ENCODE data around the gene DACH1.

The DACH1 gene

GRCh38 chr13:71590654-71591148, 276.3 kb downstream of the DACH1 start:
- H3K4me3 Mint-ChIP-seq = no peak overlapping the region
- no peak overlapping the region for H3K27ac Mint-ChIP-seq
- ATAC-seq (ENCODE audit: low read depth) = no peak
- H3K4me1 Mint-ChIP-seq = no peaks in the 10 kb centered on the region
- DNase-seq (ENCODE audit: low spot score in 2 of 2) = no peak
- no peaks in the 10 kb centered on the region for H3K9me3 Mint-ChIP-seq
- H3K27me3 Mint-ChIP-seq = no peaks in the 10 kb centered on the region
- no peaks in the 10 kb centered on the region for H3K36me3 Mint-ChIP-seq

GRCh38 chr13:71589032-71589431, 278.0 kb downstream of the DACH1 start:
- H3K27ac Mint-ChIP-seq = no peak overlapping the region
- peaks cover 1% of the 10 kb centered on the region for H3K9me3 Mint-ChIP-seq
- no peaks in the 10 kb centered on the region for H3K27me3 Mint-ChIP-seq
- H3K4me1 Mint-ChIP-seq = no peaks in the 10 kb centered on the region
- ATAC-seq (ENCODE audit: low read depth) = no peak
- H3K4me3 Mint-ChIP-seq = no peak overlapping the region
- H3K36me3 Mint-ChIP-seq = no peaks in the 10 kb centered on the region
- no peak for DNase-seq (ENCODE audit: low spot score in 2 of 2)

GRCh38 chr13:71587817-71588216, 279.2 kb downstream of the DACH1 start:
- ATAC-seq (ENCODE audit: low read depth) (no peak), DNase-seq (ENCODE audit: low spot score in 2 of 2) (no peak)
- Mint-ChIP-seq H3K4me3 (no peak overlapping the region), H3K27me3 (no peaks in the 10 kb centered on the region), H3K4me1 (no peaks in the 10 kb centered on the region), H3K27ac (no peak overlapping the region), H3K9me3 (peaks cover 1% of the 10 kb centered on the region), H3K36me3 (no peaks in the 10 kb centered on the region)

- Mint-ChIP-seq H3K9me3 (peaks cover 1% of the 10 kb centered on the region), H3K4me3 (no peak overlapping the region), H3K27ac (no peak overlapping the region), H3K36me3 (no peaks in the 10 kb centered on the region), H3K4me1 (no peaks in the 10 kb centered on the region), H3K27me3 (no peaks in the 10 kb centered on the region)
- DNase-seq (ENCODE audit: low spot score in 2 of 2) (no peak), ATAC-seq (ENCODE audit: low read depth) (no peak)
Measured at GRCh38 chr13:71587193-71587592, 279.8 kb downstream of the DACH1 start.

- Mint-ChIP-seq H3K27ac (no peak overlapping the region), H3K36me3 (no peaks in the 10 kb centered on the region), H3K4me1 (no peaks in the 10 kb centered on the region), H3K4me3 (no peak overlapping the region), H3K27me3 (no peaks in the 10 kb centered on the region), H3K9me3 (peaks cover 3% of the 10 kb centered on the region)
- no peak for ATAC-seq (ENCODE audit: low read depth)
- DNase-seq (ENCODE audit: low spot score in 2 of 2) = no peak
Measured at GRCh38 chr13:71583581-71583980, 283.4 kb downstream of the DACH1 start.

- Mint-ChIP-seq H3K4me1 (no peaks in the 10 kb centered on the region), H3K27ac (no peak overlapping the region), H3K4me3 (no peak overlapping the region), H3K36me3 (no peaks in the 10 kb centered on the region), H3K9me3 (peaks cover 3% of the 10 kb centered on the region), H3K27me3 (no peaks in the 10 kb centered on the region)
- ATAC-seq (ENCODE audit: low read depth) (no peak), DNase-seq (ENCODE audit: low spot score in 2 of 2) (no peak)
Measured at GRCh38 chr13:71580614-71581013, 286.4 kb downstream of the DACH1 start.

- ATAC-seq (ENCODE audit: low read depth) (no peak), DNase-seq (ENCODE audit: low spot score in 2 of 2) (no peak)
- H3K4me3 Mint-ChIP-seq = no peak overlapping the region
- H3K4me1 Mint-ChIP-seq = no peaks in the 10 kb centered on the region
- no peak overlapping the region for H3K27ac Mint-ChIP-seq
- no peaks in the 10 kb centered on the region for H3K36me3 Mint-ChIP-seq
- no peaks in the 10 kb centered on the region for H3K27me3 Mint-ChIP-seq
- peaks cover 2% of the 10 kb centered on the region for H3K9me3 Mint-ChIP-seq
Measured at GRCh38 chr13:71578048-71578447, 289.0 kb downstream of the DACH1 start.

GRCh38 chr13:71577127-71577526, 289.9 kb downstream of the DACH1 start:
- Mint-ChIP-seq H3K27me3 (no peaks in the 10 kb centered on the region), H3K36me3 (no peaks in the 10 kb centered on the region), H3K4me1 (no peaks in the 10 kb centered on the region), H3K4me3 (no peak overlapping the region), H3K27ac (no peak overlapping the region), H3K9me3 (peaks cover 2% of the 10 kb centered on the region)
- no peak for ATAC-seq (ENCODE audit: low read depth)
- DNase-seq (ENCODE audit: low spot score in 2 of 2) = no peak

GRCh38 chr13:71576571-71576970, 290.4 kb downstream of the DACH1 start:
- Mint-ChIP-seq H3K36me3 (no peaks in the 10 kb centered on the region), H3K27ac (no peak overlapping the region), H3K9me3 (peaks cover 2% of the 10 kb centered on the region), H3K4me1 (no peaks in the 10 kb centered on the region), H3K27me3 (no peaks in the 10 kb centered on the region), H3K4me3 (no peak overlapping the region)
- DNase-seq (ENCODE audit: low spot score in 2 of 2) (no peak), ATAC-seq (ENCODE audit: low read depth) (no peak)

GRCh38 chr13:71546881-71547280, 320.1 kb downstream of the DACH1 start:
- peaks cover 1% of the 10 kb centered on the region for H3K9me3 Mint-ChIP-seq
- no peaks in the 10 kb centered on the region for H3K27me3 Mint-ChIP-seq
- no peaks in the 10 kb centered on the region for H3K4me1 Mint-ChIP-seq
- ATAC-seq (ENCODE audit: low read depth) (no peak), DNase-seq (ENCODE audit: low spot score in 2 of 2) (no peak)
- H3K4me3 Mint-ChIP-seq = no peak overlapping the region
- no peak overlapping the region for H3K27ac Mint-ChIP-seq
- no peaks in the 10 kb centered on the region for H3K36me3 Mint-ChIP-seq

GRCh38 chr13:71540098-71540497, 326.9 kb downstream of the DACH1 start:
- H3K27ac Mint-ChIP-seq = no peak overlapping the region
- no peaks in the 10 kb centered on the region for H3K9me3 Mint-ChIP-seq
- no peaks in the 10 kb centered on the region for H3K36me3 Mint-ChIP-seq
- no peak for DNase-seq (ENCODE audit: low spot score in 2 of 2)
- no peak overlapping the region for H3K4me3 Mint-ChIP-seq
- no peaks in the 10 kb centered on the region for H3K27me3 Mint-ChIP-seq
- no peaks in the 10 kb centered on the region for H3K4me1 Mint-ChIP-seq
- ATAC-seq (ENCODE audit: low read depth) = no peak

GRCh38 chr13:71536201-71536600, 330.8 kb downstream of the DACH1 start:
- no peak overlapping the region for H3K27ac Mint-ChIP-seq
- H3K9me3 Mint-ChIP-seq = no peaks in the 10 kb centered on the region
- no peak for ATAC-seq (ENCODE audit: low read depth)
- no peak overlapping the region for H3K4me3 Mint-ChIP-seq
- no peaks in the 10 kb centered on the region for H3K4me1 Mint-ChIP-seq
- H3K36me3 Mint-ChIP-seq = no peaks in the 10 kb centered on the region
- DNase-seq (ENCODE audit: low spot score in 2 of 2) = no peak
- H3K27me3 Mint-ChIP-seq = no peaks in the 10 kb centered on the region

GRCh38 chr13:71524613-71525304, 342.2 kb downstream of the DACH1 start:
- Mint-ChIP-seq H3K4me3 (no peak overlapping the region), H3K36me3 (no peaks in the 10 kb centered on the region), H3K27ac (no peak overlapping the region), H3K9me3 (peaks cover 1% of the 10 kb centered on the region), H3K27me3 (no peaks in the 10 kb centered on the region), H3K4me1 (no peaks in the 10 kb centered on the region)
- no peak for ATAC-seq (ENCODE audit: low read depth)
- no peak for DNase-seq (ENCODE audit: low spot score in 2 of 2)

- Mint-ChIP-seq H3K4me3 (no peak overlapping the region), H3K36me3 (no peaks in the 10 kb centered on the region), H3K9me3 (peaks cover 1% of the 10 kb centered on the region), H3K27me3 (no peaks in the 10 kb centered on the region), H3K27ac (no peak overlapping the region), H3K4me1 (no peaks in the 10 kb centered on the region)
- ATAC-seq (ENCODE audit: low read depth) (no peak), DNase-seq (ENCODE audit: low spot score in 2 of 2) (no peak)
Measured at GRCh38 chr13:71524245-71524612, 342.8 kb downstream of the DACH1 start.

GRCh38 chr13:71522941-71523526, 344.0 kb downstream of the DACH1 start:
- H3K36me3 Mint-ChIP-seq = no peaks in the 10 kb centered on the region
- no peak overlapping the region for H3K4me3 Mint-ChIP-seq
- no peak for DNase-seq (ENCODE audit: low spot score in 2 of 2)
- peaks cover 1% of the 10 kb centered on the region for H3K9me3 Mint-ChIP-seq
- H3K27me3 Mint-ChIP-seq = no peaks in the 10 kb centered on the region
- no peak for ATAC-seq (ENCODE audit: low read depth)
- no peaks in the 10 kb centered on the region for H3K4me1 Mint-ChIP-seq
- H3K27ac Mint-ChIP-seq = no peak overlapping the region

Measured in memory B cell (primary cell).